ENCODE data around the gene ASTN2. TPM values are rescaled to one million over a fixed set of nuclear protein-coding genes. Genes with fewer than 3 reads are reported as not detected.

Gene ASTN2
- total RNA-seq, 4 donors from 2014 or later = 3.0 to 7.0 (median 5.2) TPM

GRCh38 chr9:117379341-117379740 is 35.5 kb downstream of the ASTN2 start:
- Histone ChIP-seq H3K4me3 (no peak overlapping the region), H3K27ac (no peak overlapping the region), H3K9me3 (no peaks in the 10 kb centered on the region), H3K27me3 (no peaks in the 10 kb centered on the region), H3K36me3 (no peaks in the 10 kb centered on the region), H3K4me1 (no peaks in the 10 kb centered on the region)
- intact Hi-C loops (cut with DNase I; ENCODE audit: low total_unique reads) (no loop called here), in situ Hi-C loops (cut with MboI; ENCODE audit: low pct_ligation_motif_present in 1 of 4, low pct_unique_long_range_greater_than_20kb in 1 of 4, low sequenced_read_pairs in 3 of 4) (loop anchor here in 1 of 4 donors (10.0 kb wide), 1 partner anchor 65 kb away; no protein-coding TSS in a partner anchor)
- DNase-seq = no peak
- TF ChIP-seq POLR2A (IDR thresholded peaks at IDR 0.05) (no peak), EP300 (IDR thresholded peaks at IDR 0.05; ENCODE audit: low read depth) (no peak), POLR2AphosphoS5 (IDR thresholded peaks at IDR 0.05) (no peak)
- 50 to 60% methylated on average over 1 to 2 of the region's 2 CpGs for WGBS, 2 donors (ENCODE audit: low coverage in 1 of 2)

- no peaks in the 10 kb centered on the region for H3K36me3 ChIP-seq
- H3K9me3 ChIP-seq = no peaks in the 10 kb centered on the region
- TF ChIP-seq EP300 (IDR thresholded peaks at IDR 0.05; ENCODE audit: low read depth) = no peak
- TF ChIP-seq POLR2A (IDR thresholded peaks at IDR 0.05) = no peak
- TF ChIP-seq CTCF (IDR thresholded peaks at IDR 0.05) = no peak
- no peak for TF ChIP-seq POLR2AphosphoS5 (IDR thresholded peaks at IDR 0.05)
- WGBS, 2 donors (ENCODE audit: low coverage in 1 of 2) = 53% methylated on average over 5 of the region's 5 CpGs; no CpG with 5 or more reads in 1 of the 2 donors
- no peaks in the 10 kb centered on the region for H3K27me3 ChIP-seq
- H3K4me1 ChIP-seq = no peaks in the 10 kb centered on the region
- DNase-seq = no peak
- intact Hi-C loops (cut with DNase I; ENCODE audit: low total_unique reads) (no loop called here), in situ Hi-C loops (cut with MboI; ENCODE audit: low pct_ligation_motif_present in 1 of 4, low pct_unique_long_range_greater_than_20kb in 1 of 4, low sequenced_read_pairs in 3 of 4) (loop anchor here in 1 of 4 donors (10.0 kb wide), 1 partner anchor 62 kb away; no protein-coding TSS in a partner anchor)
- H3K27ac ChIP-seq = no peak overlapping the region
- no peak overlapping the region for H3K4me3 ChIP-seq
These were observed 37.8 kb downstream of the ASTN2 start for GRCh38 chr9:117377046-117377445.

DNA sequence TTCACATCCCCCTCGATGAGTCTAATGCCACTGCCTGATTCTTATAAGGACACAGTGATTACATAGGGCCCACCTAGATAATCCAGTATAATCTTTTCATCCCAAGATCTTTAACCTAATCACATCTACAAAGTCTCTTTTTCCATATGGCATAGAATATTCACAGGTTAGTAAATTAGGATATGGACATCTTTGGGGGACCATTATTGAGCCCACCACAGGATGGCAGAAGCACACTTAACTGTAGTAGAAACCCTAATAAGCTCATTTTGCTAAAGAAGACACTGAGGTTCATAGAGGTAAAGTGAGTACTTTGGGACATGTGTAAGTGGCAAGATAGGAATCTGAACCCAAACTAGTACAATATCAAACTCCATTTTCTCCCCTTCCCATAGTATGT is 38.9 kb downstream of the ASTN2 start:
- in situ Hi-C loops (cut with MboI; ENCODE audit: low pct_ligation_motif_present in 1 of 4, low pct_unique_long_range_greater_than_20kb in 1 of 4, low sequenced_read_pairs in 3 of 4) (loop anchor here in 1 of 4 donors (10.0 kb wide), 1 partner anchor 61 kb away; no protein-coding TSS in a partner anchor), intact Hi-C loops (cut with DNase I; ENCODE audit: low total_unique reads) (no loop called here)
- 88 to 89% methylated on average over 1 of the region's 1 CpG for WGBS, 2 donors (ENCODE audit: low coverage in 1 of 2)
- Histone ChIP-seq H3K9me3 (no peaks in the 10 kb centered on the region), H3K36me3 (no peaks in the 10 kb centered on the region), H3K4me3 (no peak overlapping the region), H3K27ac (no peak overlapping the region), H3K4me1 (no peaks in the 10 kb centered on the region), H3K27me3 (no peaks in the 10 kb centered on the region)
- no peak for TF ChIP-seq POLR2A (IDR thresholded peaks at IDR 0.05)
- no peak for TF ChIP-seq CTCF (IDR thresholded peaks at IDR 0.05)
- no peak for TF ChIP-seq POLR2AphosphoS5 (IDR thresholded peaks at IDR 0.05)
- no peak for TF ChIP-seq EP300 (IDR thresholded peaks at IDR 0.05; ENCODE audit: low read depth)
- DNase-seq = no peak

DNA sequence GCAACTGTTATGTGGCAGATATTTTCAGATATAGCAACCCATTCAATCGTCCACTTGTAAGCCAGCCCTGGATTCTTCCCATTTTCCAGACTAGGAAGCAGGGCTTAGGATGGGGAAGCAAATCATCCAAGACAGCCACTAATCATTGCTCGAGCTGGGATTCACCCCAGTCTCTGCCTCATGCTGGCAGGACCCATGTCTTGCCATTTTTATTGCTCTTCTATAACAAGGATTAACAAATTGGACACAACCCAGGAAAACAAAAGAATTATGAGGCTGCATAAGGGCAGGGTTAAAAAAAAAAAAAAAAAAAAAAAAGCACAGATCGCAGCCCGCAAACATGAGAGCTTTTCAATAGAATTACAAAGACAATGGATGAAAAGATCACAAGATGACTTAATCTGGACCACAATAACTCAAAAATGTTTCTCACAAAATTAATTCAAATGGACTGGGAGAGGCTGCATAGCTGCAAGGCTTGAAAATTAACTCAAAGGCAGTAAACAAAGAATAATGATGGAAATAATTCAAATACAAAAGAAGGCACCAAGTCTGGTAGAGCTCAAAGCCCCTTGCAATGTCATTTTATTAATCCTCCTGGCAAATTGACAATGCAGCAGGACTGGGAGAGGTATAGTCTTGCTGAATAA is 40.7 kb downstream of the ASTN2 start:
- TF ChIP-seq POLR2A (IDR thresholded peaks at IDR 0.05) (no peak), POLR2AphosphoS5 (IDR thresholded peaks at IDR 0.05) (no peak), CTCF (IDR thresholded peaks at IDR 0.05) (no peak), EP300 (IDR thresholded peaks at IDR 0.05; ENCODE audit: low read depth) (no peak)
- no peak for DNase-seq
- in situ Hi-C loops (cut with MboI; ENCODE audit: low pct_ligation_motif_present in 1 of 4, low pct_unique_long_range_greater_than_20kb in 1 of 4, low sequenced_read_pairs in 3 of 4) (loop anchor here in 1 of 4 donors (10.0 kb wide), 1 partner anchor 59 kb away; no protein-coding TSS in a partner anchor), intact Hi-C loops (cut with DNase I; ENCODE audit: low total_unique reads) (no loop called here)
- H3K36me3 ChIP-seq = no peaks in the 10 kb centered on the region
- no peak overlapping the region for H3K4me3 ChIP-seq
- no peak overlapping the region for H3K27ac ChIP-seq
- no peaks in the 10 kb centered on the region for H3K27me3 ChIP-seq
- no peaks in the 10 kb centered on the region for H3K9me3 ChIP-seq
- no peaks in the 10 kb centered on the region for H3K4me1 ChIP-seq
- 39 to 44% methylated on average over 3 to 4 of the region's 4 CpGs for WGBS, 2 donors (ENCODE audit: low coverage in 1 of 2)

Measured in transverse colon (tissue), 4 donors.